Sciatic nerve (tissue), 2 donors: Measurements from ENCODE around the gene PLIN1. TPM values are rescaled to one million over a fixed set of nuclear protein-coding genes. Genes with fewer than 3 reads are reported as not detected.
"Not testable (repeated sequence)": the region's sequence is repeated elsewhere in the genome, so short reads cannot be mapped to it uniquely, and the experiment has no call there.

Experiments used
- ATAC-seq: fragments of 200-7000 bp; cut with Tn5 transposase; one replicate; pipeline ENCODE4 v1.9.1; 2020; ENCODE audit warnings: mild to moderate bottlenecking, moderate library complexity
- DNase-seq: peaks from one replicate; pipeline ENCODE4 v3.0.0-alpha.2; 2020; ENCODE audit warnings: low spot score
- intact Hi-C: fragments of 100-400 bp; cut with DNase I; formaldehyde crosslinking; loops from one replicate; pipeline ENCODE4 v1.14.2; 2022
- total RNA-seq: library from RNA; stranded (reverse); fragmentation: NEBNext Ultra II Directional; extraction: Animal tissue kit (Norgen Biotek cat#: 25700); gene quantifications from one replicate; pipeline ENCODE4 v1.2.1, GENCODE V29; 2021
- donor health status: DM: no; HTN: no; CAD: no.
- donor health status: DM: no; HTN: no; CAD: no.

Gene PLIN1, protein sequence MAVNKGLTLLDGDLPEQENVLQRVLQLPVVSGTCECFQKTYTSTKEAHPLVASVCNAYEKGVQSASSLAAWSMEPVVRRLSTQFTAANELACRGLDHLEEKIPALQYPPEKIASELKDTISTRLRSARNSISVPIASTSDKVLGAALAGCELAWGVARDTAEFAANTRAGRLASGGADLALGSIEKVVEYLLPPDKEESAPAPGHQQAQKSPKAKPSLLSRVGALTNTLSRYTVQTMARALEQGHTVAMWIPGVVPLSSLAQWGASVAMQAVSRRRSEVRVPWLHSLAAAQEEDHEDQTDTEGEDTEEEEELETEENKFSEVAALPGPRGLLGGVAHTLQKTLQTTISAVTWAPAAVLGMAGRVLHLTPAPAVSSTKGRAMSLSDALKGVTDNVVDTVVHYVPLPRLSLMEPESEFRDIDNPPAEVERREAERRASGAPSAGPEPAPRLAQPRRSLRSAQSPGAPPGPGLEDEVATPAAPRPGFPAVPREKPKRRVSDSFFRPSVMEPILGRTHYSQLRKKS
- 57.4 TPM for total RNA-seq

DNA sequence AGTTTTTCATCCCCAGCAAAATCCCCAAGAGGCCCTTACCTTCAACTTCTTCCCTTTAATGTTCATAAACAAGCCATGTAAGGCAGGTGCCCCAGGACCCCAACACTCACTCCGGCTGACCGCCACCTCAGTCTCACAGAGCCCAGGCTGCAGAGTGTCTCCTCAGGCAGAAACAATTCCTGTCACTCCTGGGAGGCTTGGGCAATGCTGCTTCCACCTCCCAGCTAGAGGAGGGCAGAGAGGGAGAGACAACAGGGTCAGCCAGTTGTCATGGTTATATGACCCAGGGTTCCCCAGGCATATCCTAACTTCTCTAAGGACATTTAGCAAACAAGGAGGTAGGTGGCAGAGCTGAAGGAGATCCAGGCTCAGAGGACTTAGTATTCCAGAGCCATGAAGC is at the start of gene PLIN1:
Gene PLIN1, minus strand, starts transcription at position 156 of the 400 bp plus-strand sequence. CDS start 1,878 bp downstream, outside the sequence.
- intact Hi-C loops: no loop called here
- DNase-seq: no peak

DNA sequence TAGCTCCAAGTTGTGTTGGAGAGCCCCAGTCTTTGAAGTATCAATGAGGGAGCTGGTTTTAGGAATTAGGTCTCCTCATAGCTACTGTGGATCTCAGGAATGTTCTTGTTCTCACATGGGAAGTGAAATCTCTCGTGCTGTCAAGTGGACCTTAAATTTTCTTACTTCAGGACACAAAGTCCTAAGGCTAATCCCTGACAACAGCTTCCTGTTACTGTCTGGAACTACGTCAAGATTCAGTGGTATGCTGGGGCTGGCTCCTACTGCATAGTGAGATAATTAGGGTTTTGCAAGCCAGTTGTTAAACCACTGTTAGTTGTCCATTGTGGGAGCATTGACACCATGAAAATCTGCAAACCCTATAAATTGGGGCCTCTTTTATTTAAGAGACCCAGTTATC is 49.1 kb upstream of the PLIN1 start:
- intact Hi-C loops: no loop called here
- ATAC-seq (peak; percentile 77), DNase-seq (no peak)

More for the DNA sequence above, at the start of gene PLIN1:
- peak; percentile 29 for ATAC-seq

DNA sequence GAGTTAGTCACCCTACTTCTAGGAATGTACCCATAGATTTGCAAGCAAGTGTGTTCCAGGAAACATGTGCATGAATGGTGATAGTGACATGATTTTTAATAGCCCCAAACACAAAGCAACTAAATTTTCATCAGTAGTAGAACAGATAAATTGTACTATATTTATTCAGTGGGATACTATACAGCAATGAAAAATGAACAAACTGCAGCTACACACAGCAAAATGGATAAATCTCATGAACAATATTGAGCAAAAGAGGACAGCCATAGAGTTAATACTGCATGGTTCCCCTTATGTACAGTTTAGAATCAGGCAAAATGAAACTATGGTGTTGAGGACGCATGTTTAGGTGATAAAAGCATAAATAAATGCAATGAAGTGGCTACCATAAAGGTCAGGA is 45.9 kb upstream of the PLIN1 start:
- DNase-seq: no peak
- no peak for ATAC-seq
- intact Hi-C loops: no loop called here

DNA sequence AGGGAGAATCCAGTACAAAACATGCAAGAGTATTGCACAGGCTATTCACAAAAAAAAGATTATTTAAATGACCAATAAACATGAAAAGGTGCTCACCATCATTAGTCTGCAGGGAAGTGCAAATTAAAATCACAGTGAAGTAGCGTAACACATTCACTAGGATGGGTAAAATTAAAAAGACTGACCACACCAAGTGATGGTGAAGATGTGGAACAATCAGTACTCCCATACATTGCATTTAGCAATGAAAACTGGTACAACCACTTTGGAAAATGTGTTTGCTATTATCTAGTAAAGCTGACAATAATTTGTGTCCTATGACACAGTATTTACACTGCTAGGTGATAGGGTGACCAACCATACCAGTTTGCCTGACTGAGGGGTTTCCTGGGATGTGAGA is 45.5 kb upstream of the PLIN1 start:
- DNase-seq: no peak
- ATAC-seq: no peak
- intact Hi-C loops: no loop called here

DNA sequence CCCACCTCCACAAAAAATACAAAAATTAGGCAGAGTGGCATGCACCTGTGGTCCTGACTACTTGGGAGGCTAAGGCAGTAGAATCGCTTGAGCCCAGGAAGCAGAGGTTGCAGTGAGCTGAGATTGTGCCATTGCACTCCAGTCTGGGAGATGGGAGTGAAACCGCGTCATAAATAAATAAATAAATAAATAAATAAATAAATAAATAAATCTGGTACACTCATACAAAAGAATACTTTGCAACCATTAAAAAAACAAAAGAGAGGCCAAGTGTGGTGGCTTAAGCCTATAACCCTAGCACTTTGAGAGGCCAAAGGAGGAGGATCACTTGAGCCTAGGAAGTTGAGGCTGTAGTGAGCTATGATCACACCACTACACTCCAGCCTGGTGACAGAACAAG is 43.9 kb upstream of the PLIN1 start:
- no peak for ATAC-seq
- intact Hi-C loops: no loop called here
- no peak for DNase-seq

DNA sequence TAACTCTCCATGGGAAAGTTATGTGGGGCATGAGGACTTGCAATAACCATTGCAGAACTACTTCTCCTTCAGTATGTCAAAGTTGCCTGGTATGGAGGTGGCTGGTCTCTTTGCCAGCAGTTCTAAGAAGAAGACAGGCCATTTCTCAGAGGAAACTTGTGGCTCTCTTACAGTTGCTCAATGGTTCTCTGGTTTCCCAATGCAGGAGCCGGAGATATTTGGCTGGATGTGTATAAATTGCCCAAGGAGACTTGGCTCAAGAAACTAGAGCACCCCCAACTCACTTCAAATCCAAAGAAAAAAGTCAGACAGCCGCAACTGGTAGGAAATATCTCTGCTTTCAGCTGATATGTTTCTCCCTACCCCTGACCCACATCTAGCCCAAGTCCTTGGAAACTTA is 35.6 kb upstream of the PLIN1 start:
- ATAC-seq: peak; percentile 51
- no peak for DNase-seq
- intact Hi-C loops: no loop called here

DNA sequence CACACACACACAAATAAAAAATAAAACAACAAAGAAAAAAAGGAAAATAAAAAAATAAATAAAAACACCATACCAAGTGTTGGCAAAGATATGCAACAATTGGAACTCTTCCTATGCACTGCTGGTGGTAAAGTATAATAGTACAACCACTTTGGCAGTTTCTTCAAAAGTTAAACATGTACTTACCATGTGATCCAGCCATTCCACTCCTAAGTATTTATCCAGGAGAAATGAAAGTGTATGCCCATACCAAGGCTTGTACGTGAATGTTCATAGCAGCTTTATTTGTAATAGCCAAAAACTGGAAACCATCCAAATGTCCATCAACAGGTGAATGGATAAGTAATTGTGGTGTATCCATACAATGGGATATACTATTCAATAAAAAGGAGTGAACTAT is 28.4 kb upstream of the PLIN1 start:
- ATAC-seq (no peak), DNase-seq (no peak)
- intact Hi-C loops: no loop called here

DNA sequence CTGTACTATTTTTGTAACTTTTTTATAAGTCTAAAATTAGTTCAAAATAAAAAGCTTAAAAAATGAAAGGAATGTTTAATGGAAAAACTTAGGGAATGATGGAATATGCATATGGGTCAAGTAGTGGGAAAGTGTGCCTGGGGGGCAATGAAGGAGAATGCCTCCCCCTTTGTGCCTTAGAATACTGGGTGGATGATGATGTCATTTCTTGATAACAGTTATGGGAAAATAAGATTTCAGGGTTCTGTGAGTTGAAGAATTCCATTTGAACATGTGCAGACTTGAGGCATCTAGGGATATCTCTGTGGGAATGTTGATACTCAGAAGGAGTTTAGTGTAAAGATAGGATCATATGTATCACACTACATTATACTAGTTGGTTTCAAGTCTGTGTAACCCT is 25.2 kb upstream of the PLIN1 start:
- intact Hi-C loops: no loop called here
- DNase-seq: no peak
- no peak for ATAC-seq

DNA sequence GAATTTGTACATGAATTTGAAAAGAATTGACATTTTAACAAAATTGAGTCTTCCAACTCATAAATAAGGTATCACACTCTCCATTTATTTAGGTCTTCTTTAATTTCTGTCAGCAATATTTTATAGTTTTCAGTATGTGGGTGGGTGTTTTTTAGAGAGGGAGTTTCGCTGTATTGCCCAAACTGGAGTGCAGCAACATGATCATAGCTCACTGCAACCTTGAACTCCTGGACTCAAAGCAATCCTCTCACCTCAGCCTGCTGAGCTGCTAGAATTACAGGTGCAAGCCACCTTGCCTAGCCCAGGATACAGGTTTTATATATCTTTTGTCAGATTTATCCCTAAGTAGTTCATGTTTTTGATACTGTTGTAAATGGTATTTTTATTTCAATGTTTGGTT is 16.0 kb upstream of the PLIN1 start:
- intact Hi-C loops: no loop called here
- DNase-seq: no peak
- ATAC-seq: no peak

DNA sequence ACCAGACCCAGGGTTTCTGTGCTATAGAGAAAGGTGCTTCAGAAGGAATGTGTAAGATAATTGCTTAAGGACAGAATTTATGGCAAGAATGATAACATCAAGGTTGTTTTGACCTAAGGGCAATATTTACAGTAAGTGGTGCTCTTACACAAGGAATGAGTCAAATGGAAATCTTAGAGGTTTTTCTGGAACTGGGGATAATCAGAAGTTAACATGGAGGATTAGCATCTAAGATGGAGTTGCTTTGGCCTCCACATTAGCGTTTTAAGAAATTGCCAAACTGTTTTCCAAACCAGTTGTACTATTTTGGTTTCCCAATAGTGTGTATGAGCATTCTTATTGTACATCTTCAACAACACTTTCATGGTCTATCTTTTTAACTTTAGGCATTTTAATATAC is 14.5 kb upstream of the PLIN1 start:
- intact Hi-C loops: no loop called here
- no peak for DNase-seq
- ATAC-seq: no peak

DNA sequence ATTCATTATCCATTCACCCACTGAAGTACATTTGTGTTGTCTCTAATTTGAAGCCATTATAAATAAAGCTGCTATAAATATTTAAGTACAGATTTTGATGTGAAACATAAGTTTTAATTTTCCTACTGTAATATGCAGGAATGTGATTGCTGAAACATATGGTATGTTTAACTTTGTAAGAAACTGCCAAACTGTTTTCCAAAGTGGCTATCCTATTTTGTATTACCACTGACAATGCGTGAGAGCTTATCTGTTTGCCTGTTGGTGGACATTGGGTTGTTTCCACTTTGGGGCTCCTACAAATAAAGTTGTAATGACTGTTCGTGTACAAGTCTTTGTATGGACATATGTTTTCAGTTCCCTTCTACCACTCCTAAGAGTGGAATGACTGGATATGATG is 13.9 kb upstream of the PLIN1 start:
- intact Hi-C loops: no loop called here
- ATAC-seq (no peak), DNase-seq (no peak)

DNA sequence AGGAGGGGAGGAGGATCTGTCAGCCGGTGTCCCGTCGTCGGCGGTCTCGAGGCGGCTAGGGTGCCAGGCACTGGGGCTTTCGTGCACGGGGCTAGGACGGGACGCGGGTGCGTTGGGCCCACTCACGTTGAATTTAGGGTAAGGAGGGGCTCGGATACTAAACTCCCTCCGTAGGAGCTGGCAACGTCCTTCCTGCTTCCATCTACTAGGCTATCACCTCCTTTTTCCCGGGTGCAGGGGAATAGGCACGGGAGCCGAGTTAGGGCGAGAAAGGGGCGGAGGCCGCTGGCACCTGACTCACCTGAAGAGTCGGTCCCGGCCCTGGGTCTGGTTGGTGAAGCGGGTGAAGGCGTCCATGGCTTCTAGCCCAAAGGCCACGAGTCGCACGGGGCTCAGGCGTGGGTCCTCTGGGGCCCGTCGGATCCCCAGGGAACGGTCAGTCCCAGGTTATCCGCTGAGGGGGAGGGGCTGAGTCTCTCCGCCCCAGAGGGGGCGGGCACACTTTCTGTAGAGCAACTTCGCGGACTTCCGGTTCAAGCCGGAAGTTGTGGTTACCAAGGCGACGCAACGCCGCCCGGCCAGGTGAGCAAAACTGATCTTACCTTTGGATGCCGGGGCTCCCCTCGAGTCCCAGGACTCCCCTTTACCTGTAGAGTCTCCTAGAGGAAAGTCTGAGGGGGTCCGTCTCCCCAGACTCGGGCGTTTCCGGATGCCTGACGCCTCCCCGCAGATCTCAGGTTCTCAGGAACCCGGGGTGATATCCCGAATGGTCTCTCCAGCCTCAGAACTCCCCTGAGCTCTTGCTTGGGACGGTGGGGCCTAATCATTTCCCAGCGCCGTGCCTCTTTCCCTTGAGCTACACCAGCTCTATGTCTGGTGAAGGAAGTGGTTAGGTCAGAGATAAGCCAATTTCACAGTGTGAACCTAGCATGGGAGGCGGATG is 11.4 kb upstream of the PLIN1 start, which contains the start of the genes PEX11A and WDR93:
Gene PEX11A, minus strand, starts transcription at position 479 of the 943 bp plus-strand sequence. Its CDS starts 122 bp downstream, at position 357.
Gene WDR93, plus strand, starts transcription at position 536 of the 943 bp plus-strand sequence. CDS start 10,936 bp downstream, outside the sequence.
- ATAC-seq: peak; percentile 94
- DNase-seq: peak; percentile 87
- intact Hi-C loops: no loop called here

DNA sequence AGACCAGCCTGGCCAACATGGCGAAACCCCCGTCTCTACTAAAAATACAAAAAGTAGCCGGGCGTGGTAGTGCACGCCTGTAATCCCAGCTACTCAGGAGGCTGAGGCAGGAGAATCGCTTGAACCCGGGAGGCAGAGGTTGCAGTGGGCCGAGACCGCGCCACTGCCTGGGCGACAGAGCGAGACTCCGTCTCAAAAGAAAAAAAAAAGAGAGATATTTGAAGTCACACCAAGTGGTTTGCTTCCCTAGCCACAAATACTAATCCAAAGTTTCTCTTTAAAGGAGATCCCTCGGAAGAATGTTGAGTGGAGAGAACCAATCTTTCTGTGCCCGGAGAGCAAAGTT is 10.7 kb upstream of the PLIN1 start:
- ATAC-seq, DNase-seq, intact Hi-C loops: not testable (repeated sequence)

DNA sequence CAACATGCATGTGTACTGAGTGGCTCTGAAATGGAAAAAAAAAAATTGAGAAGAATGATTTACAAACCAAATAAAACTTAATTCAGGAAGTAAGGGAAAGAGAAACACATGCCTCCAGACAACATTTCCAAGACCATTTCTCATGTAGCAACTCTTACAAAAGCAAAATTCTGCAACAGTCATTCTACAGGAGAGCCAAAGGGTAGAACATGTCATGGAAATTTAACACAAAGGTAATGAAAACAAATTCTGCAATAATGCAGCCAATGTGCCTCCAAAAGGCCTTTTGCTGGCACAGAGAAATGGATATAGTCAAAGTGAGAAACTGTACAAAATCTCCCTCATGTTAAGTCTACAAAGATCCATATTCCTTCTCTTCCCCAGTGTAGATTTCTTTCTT is 7.4 kb upstream of the PLIN1 start:
- ATAC-seq: no peak
- no peak for DNase-seq
- intact Hi-C loops: no loop called here

DNA sequence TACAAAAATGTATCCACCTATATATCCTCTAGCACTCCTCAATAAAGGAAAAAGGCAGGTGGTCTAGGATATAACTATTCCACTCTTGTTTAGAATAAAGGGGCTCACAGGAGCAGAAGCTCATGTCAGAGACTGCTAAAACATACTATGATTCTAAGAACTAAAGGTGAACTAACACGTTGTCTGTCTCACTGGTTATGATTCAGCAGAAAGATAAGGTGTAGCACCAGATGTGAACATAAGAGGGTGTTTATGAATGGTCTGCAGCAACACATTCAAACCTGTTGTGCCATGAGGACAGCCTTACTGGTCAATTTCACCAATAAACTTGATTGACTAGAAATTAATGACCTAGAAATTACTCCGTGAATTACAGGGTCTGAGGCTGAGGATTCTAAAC is 6.8 kb upstream of the PLIN1 start:
- no peak for ATAC-seq
- no peak for DNase-seq
- intact Hi-C loops: no loop called here

DNA sequence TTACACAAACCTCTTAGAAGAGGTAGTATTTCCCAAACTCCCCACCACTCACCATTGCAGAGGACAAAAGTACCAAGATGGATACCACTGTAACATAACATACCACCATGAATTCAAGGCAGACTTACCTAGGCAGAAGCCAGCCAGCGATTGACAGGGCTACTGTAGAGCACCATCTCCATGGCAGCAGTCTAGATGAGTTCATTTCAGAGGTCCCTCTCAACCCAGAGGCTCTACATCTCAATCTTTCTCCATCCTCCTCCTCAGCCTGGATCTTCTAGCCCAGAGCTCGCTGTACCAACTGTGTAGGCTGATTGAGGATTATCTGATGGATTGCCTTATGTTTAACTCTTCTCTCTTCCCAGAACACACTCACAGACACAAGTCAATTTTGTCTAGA is 2.0 kb upstream of the PLIN1 start:
- intact Hi-C loops: no loop called here
- no peak for DNase-seq
- ATAC-seq: peak; percentile 2

DNA sequence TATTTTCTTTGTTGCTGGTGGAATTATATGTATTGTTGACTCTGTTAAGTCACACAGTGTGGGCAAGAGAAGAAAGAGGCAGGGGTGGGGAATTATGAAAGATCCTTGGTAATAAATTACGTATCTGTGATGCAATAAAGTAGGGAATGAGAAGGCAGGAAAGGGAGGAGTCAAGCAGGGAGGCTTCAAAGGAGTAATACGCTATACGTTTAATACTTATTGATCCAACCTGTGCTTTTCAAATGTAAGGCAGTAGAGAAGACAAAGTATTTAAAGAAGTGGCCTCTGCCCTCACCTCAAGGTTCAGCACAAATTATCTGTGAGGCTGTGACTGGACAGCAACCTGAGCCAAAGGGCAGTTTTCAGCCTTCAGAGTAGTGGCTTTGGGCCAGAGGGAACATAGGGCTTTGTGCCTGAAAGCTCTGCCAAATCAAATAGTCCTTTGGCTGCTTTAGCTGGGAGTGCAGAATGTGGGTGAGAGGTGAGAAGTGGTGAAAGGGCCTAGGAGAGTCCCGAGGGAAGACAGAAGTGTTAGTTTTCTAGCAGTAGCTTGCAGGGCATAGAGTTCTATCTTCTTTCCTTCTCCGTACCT is 1.2 kb upstream of the PLIN1 start:
- DNase-seq: peak; percentile 71
- intact Hi-C loops: no loop called here

DNA sequence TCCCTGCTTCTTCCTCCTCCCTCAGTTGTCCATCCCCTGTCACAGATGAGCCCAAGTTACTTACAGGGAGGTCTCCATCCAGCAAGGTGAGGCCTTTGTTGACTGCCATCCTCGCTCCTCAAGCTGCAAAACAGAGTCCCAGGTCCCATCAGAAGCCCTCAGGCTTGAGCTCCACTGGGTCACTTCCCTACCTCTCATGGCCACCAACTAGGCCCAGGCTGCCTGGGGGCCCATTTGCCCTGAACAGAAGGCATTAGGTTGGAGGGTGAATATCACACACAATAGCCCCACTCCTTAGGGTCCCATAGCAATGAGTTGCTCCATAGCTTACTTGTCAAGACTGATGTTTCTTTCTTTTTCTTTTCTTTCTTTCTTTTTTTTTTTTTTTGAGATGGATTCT is 1.8 kb downstream of the PLIN1 start:
- ATAC-seq: no peak
- DNase-seq: no peak
- intact Hi-C loops: no loop called here

More for the DNA sequence above, 1.2 kb upstream of the PLIN1 start:
- peak; percentile 97 for ATAC-seq

DNA sequence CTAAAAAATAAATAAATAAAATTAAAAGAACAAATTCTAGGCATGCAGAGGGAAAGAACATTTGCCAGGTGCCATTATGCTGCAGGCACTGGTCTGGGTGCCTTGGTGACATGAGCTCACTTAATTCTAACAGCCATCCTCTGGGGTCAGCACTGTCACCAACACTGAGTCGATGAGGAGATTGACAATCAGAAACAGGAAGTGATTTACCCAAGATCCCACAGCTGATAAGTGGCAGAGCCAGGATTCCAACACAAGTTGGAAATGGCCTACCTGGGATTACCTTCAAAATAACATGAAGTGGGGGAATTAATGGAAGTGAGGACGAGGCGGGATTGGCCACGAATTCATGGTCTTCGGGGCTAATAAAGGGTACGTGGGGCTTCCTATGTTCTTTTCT is 3.6 kb downstream of the PLIN1 start:
- intact Hi-C loops: no loop called here
- ATAC-seq (no peak), DNase-seq (no peak)
